ENCODE results near the gene HSPB7. TPM values are rescaled to one million over a fixed set of nuclear protein-coding genes. Genes with fewer than 3 reads are reported as not detected.
A peak's percentile ranks its signal among the peaks of the same experiment; 100 is the strongest.

Gene HSPB7
- total RNA-seq, 3 donors from 2014 or later (not counting 1 experiment from before 2014, with no cell fraction given) = not detected

DNA sequence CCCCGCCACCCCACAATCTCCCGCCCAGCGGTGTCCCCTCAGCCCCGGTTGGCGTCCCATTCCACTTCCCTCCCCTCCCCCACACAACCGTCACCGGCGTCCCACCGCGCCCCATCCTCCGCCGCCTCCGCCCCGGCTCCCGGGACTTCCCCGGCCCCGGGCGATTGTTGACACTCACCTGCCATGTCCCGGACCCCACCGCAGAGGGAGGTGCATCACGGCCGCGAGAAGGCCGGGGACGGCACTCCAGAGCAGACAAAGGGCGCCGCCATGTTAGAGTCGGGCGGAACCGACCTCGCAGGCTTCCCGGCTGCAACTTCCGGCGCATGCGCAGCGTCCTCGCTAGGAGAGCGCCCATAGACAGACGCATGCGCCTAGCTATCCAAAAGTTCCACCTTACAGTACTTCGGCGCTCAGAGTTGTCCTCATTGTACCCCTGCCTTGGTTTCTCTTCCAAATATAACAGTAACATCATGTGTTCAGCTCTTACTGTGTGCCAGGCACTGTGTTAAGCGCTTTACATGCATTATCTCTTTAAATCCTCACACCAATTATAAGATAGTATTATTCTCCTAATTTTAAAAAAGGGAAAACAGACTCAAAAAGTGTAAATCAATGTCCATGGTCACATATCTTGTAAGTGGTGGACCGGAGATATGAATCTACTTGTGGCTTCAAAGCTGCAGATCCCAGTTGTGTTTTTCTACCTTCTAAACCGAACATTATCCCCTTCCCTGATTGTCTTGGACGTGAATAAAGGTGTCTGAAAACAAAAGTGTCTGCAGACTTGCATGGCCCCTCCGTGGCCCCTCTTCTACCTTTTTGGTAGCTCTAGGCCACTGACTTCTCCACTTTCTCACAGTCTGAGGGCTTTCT, 41.8 kb downstream of the HSPB7 start, which contains the start of gene ZBTB17:
TSS of gene ZBTB17 (minus strand) at position 297 of the 876 bp plus-strand sequence. CDS start 27,606 bp downstream, outside the sequence.
- Mint-ChIP-seq H3K4me1 (peaks cover 22 to 34% of the 10 kb centered on the region in 2 donors), H3K27me3 (ENCODE audit: low read depth in 2 of 2) (no peaks in the 10 kb centered on the region), H3K9me3 (peaks cover 2 to 4% of the 10 kb centered on the region in 2 donors), H3K36me3 (peaks cover 18% of the 10 kb centered on the region), H3K4me3 (peak within 1 kb of the TSS; percentile 95), H3K27ac (peak within 1 kb of the TSS; percentile 87 to 92)
- intact Hi-C loops (cut with micrococcal nuclease) = loop anchor here (1.0 to 5.0 kb wide), 2 partner anchors 27 to 129 kb away; partner anchors contain the start of gene SPEN
- peaks cover 3% of the 10 kb centered on the region for H3K9me3 ChIP-seq (ENCODE audit: control insufficient read depth, insufficient read depth, low read length)
- peak within 1 kb of the TSS; percentile 79 for H3K4me3 ChIP-seq (ENCODE audit: low read length)
- peak within 1 kb of the TSS; percentile 73 for H3K27ac ChIP-seq (ENCODE audit: low read length)
- H3K4me1 ChIP-seq (ENCODE audit: control insufficient read depth, insufficient read depth, low read length) = peaks cover 13% of the 10 kb centered on the region
- TF ChIP-seq, protein P1, sequence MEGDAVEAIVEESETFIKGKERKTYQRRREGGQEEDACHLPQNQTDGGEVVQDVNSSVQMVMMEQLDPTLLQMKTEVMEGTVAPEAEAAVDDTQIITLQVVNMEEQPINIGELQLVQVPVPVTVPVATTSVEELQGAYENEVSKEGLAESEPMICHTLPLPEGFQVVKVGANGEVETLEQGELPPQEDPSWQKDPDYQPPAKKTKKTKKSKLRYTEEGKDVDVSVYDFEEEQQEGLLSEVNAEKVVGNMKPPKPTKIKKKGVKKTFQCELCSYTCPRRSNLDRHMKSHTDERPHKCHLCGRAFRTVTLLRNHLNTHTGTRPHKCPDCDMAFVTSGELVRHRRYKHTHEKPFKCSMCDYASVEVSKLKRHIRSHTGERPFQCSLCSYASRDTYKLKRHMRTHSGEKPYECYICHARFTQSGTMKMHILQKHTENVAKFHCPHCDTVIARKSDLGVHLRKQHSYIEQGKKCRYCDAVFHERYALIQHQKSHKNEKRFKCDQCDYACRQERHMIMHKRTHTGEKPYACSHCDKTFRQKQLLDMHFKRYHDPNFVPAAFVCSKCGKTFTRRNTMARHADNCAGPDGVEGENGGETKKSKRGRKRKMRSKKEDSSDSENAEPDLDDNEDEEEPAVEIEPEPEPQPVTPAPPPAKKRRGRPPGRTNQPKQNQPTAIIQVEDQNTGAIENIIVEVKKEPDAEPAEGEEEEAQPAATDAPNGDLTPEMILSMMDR (IDR thresholded peaks at IDR 0.05) = no peak
- H3K36me3 ChIP-seq (ENCODE audit: control insufficient read depth, insufficient read depth, low read length) = peaks cover 9% of the 10 kb centered on the region
- DNase-seq (peak; percentile 95 to 99), ATAC-seq (peak; percentile 88 to 93 (median 88))
- 7% methylated on average over 46 of the region's 47 CpGs for WGBS (ENCODE audit: insufficient coverage)
- no peaks in the 10 kb centered on the region for H3K27me3 ChIP-seq (ENCODE audit: control insufficient read depth, insufficient read depth, low read length)

DNA sequence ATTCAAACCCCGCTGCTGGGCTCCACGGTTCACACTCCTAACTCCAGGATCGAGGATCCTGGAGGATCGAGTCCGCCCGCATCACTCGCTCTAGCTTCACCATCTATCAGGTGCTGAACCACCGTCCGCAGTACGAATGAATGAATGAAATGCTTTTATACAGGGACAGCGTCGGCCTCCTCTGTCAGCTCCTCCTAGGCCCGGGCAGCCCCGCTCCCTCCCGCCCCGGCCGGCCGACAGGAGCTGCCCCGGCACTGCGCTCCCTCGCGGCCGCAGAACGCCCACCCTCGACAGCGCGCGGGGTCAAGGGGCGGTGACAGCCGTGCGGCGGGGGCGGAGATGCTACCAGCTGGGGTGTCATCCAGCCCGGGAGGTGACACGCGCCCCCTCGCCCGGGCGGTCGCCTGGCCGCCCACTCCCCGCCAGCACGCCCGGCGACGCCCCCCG, 42.5 kb downstream of the HSPB7 start:
- TF ChIP-seq, protein P1 (IDR thresholded peaks at IDR 0.05) = no peak
- Mint-ChIP-seq H3K4me3 (peak overlapping the region; percentile 95), H3K4me1 (peaks cover 22 to 34% of the 10 kb centered on the region in 2 donors), H3K27ac (peak overlapping the region; percentile 87 to 92), H3K36me3 (peaks cover 18% of the 10 kb centered on the region), H3K9me3 (peaks cover 2 to 4% of the 10 kb centered on the region in 2 donors), H3K27me3 (ENCODE audit: low read depth in 2 of 2) (no peaks in the 10 kb centered on the region)
- ATAC-seq (peak; percentile 79 to 82 (median 82)), DNase-seq (peak; percentile 71 to 75)
- Histone ChIP-seq H3K27me3 (ENCODE audit: control insufficient read depth, insufficient read depth, low read length) (no peaks in the 10 kb centered on the region), H3K27ac (ENCODE audit: low read length) (peak overlapping the region; percentile 54), H3K36me3 (ENCODE audit: control insufficient read depth, insufficient read depth, low read length) (peaks cover 11% of the 10 kb centered on the region), H3K9me3 (ENCODE audit: control insufficient read depth, insufficient read depth, low read length) (peaks cover 3% of the 10 kb centered on the region), H3K4me3 (ENCODE audit: low read length) (peak overlapping the region; percentile 79), H3K4me1 (ENCODE audit: control insufficient read depth, insufficient read depth, low read length) (peaks cover 13% of the 10 kb centered on the region)
- under 1% methylated on average over 47 of the region's 47 CpGs for whole genome bisulfite sequencing (ENCODE audit: insufficient coverage)
- intact Hi-C loops (cut with micrococcal nuclease) = loop anchor here (5.0 kb wide), 1 partner anchor 128 kb away; the partner anchor contains the start of gene SPEN

DNA sequence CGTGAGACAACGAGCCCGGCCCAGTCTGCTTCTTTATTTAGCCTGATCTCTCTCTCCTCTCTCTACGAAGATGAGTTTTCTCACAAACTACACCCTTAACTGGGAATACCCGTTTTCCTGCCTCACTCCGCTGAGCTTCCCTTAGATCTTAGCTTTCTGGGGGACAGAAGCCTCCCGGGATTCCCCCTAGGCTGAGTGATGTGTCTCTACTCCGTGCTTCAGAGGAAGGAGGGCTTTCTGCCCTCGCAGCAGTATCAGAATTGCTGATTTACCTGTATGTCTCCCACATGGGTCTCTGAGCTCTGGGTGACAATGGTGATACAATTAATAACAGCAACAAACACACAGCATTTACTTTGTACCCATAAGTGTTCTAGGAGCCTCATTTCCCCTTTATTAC, 43.0 kb downstream of the HSPB7 start:
- DNase-seq (peak in 1 of 2 donors; percentile 42), ATAC-seq (no peak)
- Histone ChIP-seq H3K4me1 (ENCODE audit: control insufficient read depth, insufficient read depth, low read length) (peaks cover 13% of the 10 kb centered on the region), H3K36me3 (ENCODE audit: control insufficient read depth, insufficient read depth, low read length) (peaks cover 11% of the 10 kb centered on the region), H3K27me3 (ENCODE audit: control insufficient read depth, insufficient read depth, low read length) (no peaks in the 10 kb centered on the region), H3K27ac (ENCODE audit: low read length) (peak overlapping the region; percentile 54), H3K9me3 (ENCODE audit: control insufficient read depth, insufficient read depth, low read length) (peaks cover 3% of the 10 kb centered on the region), H3K4me3 (ENCODE audit: low read length) (peak overlapping the region; percentile 79)
- intact Hi-C loops (cut with micrococcal nuclease) = loop anchor here (5.0 kb wide), 1 partner anchor 128 kb away; the partner anchor contains the start of gene SPEN
- Mint-ChIP-seq H3K27me3 (ENCODE audit: low read depth in 2 of 2) (no peaks in the 10 kb centered on the region), H3K27ac (peak overlapping the region; percentile 87 to 92), H3K9me3 (peaks cover 2 to 4% of the 10 kb centered on the region in 2 donors), H3K4me1 (peaks cover 22 to 34% of the 10 kb centered on the region in 2 donors), H3K36me3 (peaks cover 18% of the 10 kb centered on the region), H3K4me3 (peak overlapping the region; percentile 83)
- 65% methylated on average over 9 of the region's 9 CpGs for WGBS (ENCODE audit: insufficient coverage)
- TF ChIP-seq, protein P1 (IDR thresholded peaks at IDR 0.05) = no peak
